ENCODE results near the gene SLIT1.

GRCh38 chr10:97121041-97121440 lies 64.7 kb downstream of the SLIT1 start:
- TF ChIP-seq, protein P1, sequence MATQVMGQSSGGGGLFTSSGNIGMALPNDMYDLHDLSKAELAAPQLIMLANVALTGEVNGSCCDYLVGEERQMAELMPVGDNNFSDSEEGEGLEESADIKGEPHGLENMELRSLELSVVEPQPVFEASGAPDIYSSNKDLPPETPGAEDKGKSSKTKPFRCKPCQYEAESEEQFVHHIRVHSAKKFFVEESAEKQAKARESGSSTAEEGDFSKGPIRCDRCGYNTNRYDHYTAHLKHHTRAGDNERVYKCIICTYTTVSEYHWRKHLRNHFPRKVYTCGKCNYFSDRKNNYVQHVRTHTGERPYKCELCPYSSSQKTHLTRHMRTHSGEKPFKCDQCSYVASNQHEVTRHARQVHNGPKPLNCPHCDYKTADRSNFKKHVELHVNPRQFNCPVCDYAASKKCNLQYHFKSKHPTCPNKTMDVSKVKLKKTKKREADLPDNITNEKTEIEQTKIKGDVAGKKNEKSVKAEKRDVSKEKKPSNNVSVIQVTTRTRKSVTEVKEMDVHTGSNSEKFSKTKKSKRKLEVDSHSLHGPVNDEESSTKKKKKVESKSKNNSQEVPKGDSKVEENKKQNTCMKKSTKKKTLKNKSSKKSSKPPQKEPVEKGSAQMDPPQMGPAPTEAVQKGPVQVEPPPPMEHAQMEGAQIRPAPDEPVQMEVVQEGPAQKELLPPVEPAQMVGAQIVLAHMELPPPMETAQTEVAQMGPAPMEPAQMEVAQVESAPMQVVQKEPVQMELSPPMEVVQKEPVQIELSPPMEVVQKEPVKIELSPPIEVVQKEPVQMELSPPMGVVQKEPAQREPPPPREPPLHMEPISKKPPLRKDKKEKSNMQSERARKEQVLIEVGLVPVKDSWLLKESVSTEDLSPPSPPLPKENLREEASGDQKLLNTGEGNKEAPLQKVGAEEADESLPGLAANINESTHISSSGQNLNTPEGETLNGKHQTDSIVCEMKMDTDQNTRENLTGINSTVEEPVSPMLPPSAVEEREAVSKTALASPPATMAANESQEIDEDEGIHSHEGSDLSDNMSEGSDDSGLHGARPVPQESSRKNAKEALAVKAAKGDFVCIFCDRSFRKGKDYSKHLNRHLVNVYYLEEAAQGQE (IDR thresholded peaks at IDR 0.05; ENCODE audit: insufficient read depth in 1 of 2, low read depth in 2 of 2, low read length in 2 of 2), result no peak
- no peak for TF ChIP-seq FOXP2 (optimal IDR thresholded peaks at IDR 0.05; ENCODE audit: borderline replicate concordance, extremely low read depth, extremely low read length, insufficient read depth)
- no peak for TF ChIP-seq TAF1 (IDR thresholded peaks at IDR 0.05; ENCODE audit: borderline replicate concordance, insufficient read depth, low read length)
- TF ChIP-seq SIN3A (IDR thresholded peaks at IDR 0.05; ENCODE audit: borderline replicate concordance, insufficient read depth, low read length), result no peak
